CD4-positive, CD25-positive, alpha-beta regulatory T cell (primary cell): ENCODE data around the gene NEMF. TPM values are rescaled to one million over a fixed set of nuclear protein-coding genes. Genes with fewer than 3 reads are reported as not detected.

Source experiments
- ATAC-seq, 2 donors: fragments of 150-1000 bp; cut with Tn5 transposase; one replicate each; pipeline ENCODE4 v1.10.0; 2021; ENCODE audit warnings: low read depth in 2 of 2, moderate number of reproducible peaks in 2 of 2, moderate library complexity in 1 of 2
- DNase-seq, 3 donors: peaks; one replicate each; pipeline versions ENCODE4 v3.0.0 to v3.0.0-alpha.2; 2012 to 2022; ENCODE audit warnings: mixed read lengths in 1 of 3
- H3K27ac ChIP-seq: one replicate; pipeline ENCODE4 v1.7.0; 2013; ENCODE audit warnings: mild to moderate bottlenecking, low read length; ENCODE audit not compliant: insufficient read depth, poor library complexity, severe bottlenecking
- H3K27me3 ChIP-seq: one replicate; pipeline ENCODE4 v1.7.0; 2013; ENCODE audit warnings: low read length; ENCODE audit not compliant: control insufficient read depth, insufficient read depth
- H3K36me3 ChIP-seq: one replicate; pipeline ENCODE4 v1.7.0; 2013; ENCODE audit warnings: mild to moderate bottlenecking, low read length, moderate library complexity; ENCODE audit not compliant: control insufficient read depth, insufficient read depth
- H3K4me1 ChIP-seq: 2 replicates; pipeline ENCODE4 v1.7.0; 2013; ENCODE audit warnings: mild to moderate bottlenecking, low read length; ENCODE audit not compliant: insufficient read depth, control insufficient read depth, poor library complexity, severe bottlenecking
- H3K4me3 ChIP-seq: one replicate; pipeline ENCODE4 v1.7.0; 2013; ENCODE audit warnings: low read depth, mild to moderate bottlenecking, low read length, moderate library complexity
- H3K9me3 ChIP-seq, 2 experiments: 1 replicate in 1 of 2; 2 replicates in 1 of 2; pipeline ENCODE4 v1.7.0; 2013; ENCODE audit warnings: low read length in 2 of 2, mild to moderate bottlenecking in 1 of 2, moderate library complexity in 1 of 2; ENCODE audit not compliant: control insufficient read depth in 2 of 2
- H3K27ac Mint-ChIP-seq, 3 donors: one replicate each; pipeline ENCODE4 v1.8.0; 2020 to 2022; ENCODE audit warnings: mild to moderate bottlenecking in 3 of 3, mixed read lengths in 3 of 3, moderate library complexity in 2 of 3
- H3K27me3 Mint-ChIP-seq: one replicate; pipeline ENCODE4 v1.8.0; 2022; ENCODE audit warnings: mild to moderate bottlenecking, mixed read lengths
- H3K36me3 Mint-ChIP-seq: one replicate; pipeline ENCODE4 v1.8.0; 2020; ENCODE audit warnings: mixed read lengths
- H3K4me1 Mint-ChIP-seq, 4 donors: one replicate each; pipeline ENCODE4 v1.8.0; 2020 to 2022; ENCODE audit warnings: mixed read lengths in 4 of 4, mild to moderate bottlenecking in 1 of 4
- H3K4me3 Mint-ChIP-seq, 4 donors: one replicate each; pipeline ENCODE4 v1.8.0; 2020 to 2022; ENCODE audit warnings: mild to moderate bottlenecking in 4 of 4, mixed read lengths in 4 of 4, moderate library complexity in 3 of 4
- H3K9me3 Mint-ChIP-seq, 7 donors: one replicate each; pipeline ENCODE4 v1.8.0; 2020 to 2022; ENCODE audit warnings: mixed read lengths in 7 of 7, mild to moderate bottlenecking in 3 of 7, moderate library complexity in 2 of 7
- polyA plus RNA-seq, 4 donors: library from polyadenylated mRNA; unstranded; fragments of 300-500 nt; fragmentation: Illumina TruSeq; gene quantifications; one replicate each; pipeline ENCODE4 v1.2.3, GENCODE V29; 2021
- total RNA-seq: library from RNA; stranded (reverse); gene quantifications from one replicate; pipeline ENCODE4 v1.2.3, GENCODE V29; 2022

The NEMF gene, protein sequence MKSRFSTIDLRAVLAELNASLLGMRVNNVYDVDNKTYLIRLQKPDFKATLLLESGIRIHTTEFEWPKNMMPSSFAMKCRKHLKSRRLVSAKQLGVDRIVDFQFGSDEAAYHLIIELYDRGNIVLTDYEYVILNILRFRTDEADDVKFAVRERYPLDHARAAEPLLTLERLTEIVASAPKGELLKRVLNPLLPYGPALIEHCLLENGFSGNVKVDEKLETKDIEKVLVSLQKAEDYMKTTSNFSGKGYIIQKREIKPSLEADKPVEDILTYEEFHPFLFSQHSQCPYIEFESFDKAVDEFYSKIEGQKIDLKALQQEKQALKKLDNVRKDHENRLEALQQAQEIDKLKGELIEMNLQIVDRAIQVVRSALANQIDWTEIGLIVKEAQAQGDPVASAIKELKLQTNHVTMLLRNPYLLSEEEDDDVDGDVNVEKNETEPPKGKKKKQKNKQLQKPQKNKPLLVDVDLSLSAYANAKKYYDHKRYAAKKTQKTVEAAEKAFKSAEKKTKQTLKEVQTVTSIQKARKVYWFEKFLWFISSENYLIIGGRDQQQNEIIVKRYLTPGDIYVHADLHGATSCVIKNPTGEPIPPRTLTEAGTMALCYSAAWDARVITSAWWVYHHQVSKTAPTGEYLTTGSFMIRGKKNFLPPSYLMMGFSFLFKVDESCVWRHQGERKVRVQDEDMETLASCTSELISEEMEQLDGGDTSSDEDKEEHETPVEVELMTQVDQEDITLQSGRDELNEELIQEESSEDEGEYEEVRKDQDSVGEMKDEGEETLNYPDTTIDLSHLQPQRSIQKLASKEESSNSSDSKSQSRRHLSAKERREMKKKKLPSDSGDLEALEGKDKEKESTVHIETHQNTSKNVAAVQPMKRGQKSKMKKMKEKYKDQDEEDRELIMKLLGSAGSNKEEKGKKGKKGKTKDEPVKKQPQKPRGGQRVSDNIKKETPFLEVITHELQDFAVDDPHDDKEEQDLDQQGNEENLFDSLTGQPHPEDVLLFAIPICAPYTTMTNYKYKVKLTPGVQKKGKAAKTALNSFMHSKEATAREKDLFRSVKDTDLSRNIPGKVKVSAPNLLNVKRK
- 79.6 TPM for total RNA-seq
- 10 to 100 TPM; 32.6 to 40.5 (median 36.1) TPM for polyA plus RNA-seq

DNA sequence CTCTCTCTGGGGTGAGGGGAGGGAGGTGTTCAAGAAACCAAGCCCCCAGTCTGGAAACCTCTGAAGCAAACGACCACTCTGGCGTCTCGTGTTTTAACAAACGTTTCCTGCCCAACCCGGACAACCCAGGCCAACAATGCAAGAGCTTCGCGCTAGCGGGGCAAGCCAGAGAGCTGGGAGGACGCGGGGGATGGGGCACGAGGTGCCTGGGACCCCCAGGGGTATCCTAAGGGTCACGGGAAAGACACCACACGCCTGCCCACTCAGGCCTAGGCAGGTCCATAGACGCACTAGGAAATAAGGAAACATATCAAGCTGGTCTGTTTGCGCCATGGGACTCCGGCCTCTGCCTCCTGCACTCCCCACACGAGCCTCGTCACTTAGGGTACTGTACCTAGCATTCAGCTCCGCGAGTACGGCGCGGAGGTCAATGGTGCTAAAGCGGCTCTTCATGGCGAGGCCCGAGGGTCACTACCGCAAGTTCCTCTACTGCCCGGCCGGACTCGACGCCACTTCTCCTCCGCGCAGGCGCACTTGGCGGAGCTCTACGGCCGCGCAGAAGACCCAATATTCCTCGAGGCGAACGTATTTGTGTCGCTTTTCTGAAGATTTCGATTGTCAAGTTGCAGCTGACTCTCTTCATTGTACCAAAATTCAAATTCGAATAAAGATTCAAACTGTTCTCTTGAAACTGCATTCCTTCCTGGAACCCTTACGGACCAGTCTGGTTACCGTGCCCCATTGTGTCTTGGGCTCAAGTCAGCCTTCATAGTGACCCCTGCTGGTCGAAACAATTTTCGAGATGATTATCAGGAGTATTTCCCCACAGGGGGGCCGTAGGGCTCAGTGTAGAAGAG is at the start of gene NEMF:
NEMF (minus strand) TSS at position 488 of the 857 bp plus-strand sequence; CDS start at position 453, 35 bp downstream.
- Histone ChIP-seq H3K27me3 (no peaks in the 10 kb centered on the region), H3K9me3 (no peaks in the 10 kb centered on the region), H3K27ac (peak within 1 kb of the TSS; percentile 70), H3K4me3 (peak within 1 kb of the TSS; percentile 99), H3K4me1 (peaks cover 28% of the 10 kb centered on the region), H3K36me3 (peaks cover 14% of the 10 kb centered on the region)
- peaks cover 29 to 50% (median 41%) of the 10 kb centered on the region in 4 donors for H3K4me1 Mint-ChIP-seq
- H3K36me3 Mint-ChIP-seq: peaks cover 16% of the 10 kb centered on the region
- peaks cover 4% of the 10 kb centered on the region for H3K27me3 Mint-ChIP-seq
- no peaks in the 10 kb centered on the region for H3K9me3 Mint-ChIP-seq
- peak within 1 kb of the TSS; percentile 97 to 99 (median 98) for H3K27ac Mint-ChIP-seq
- peak within 1 kb of the TSS; percentile 96 to 99 (median 98) for H3K4me3 Mint-ChIP-seq
- DNase-seq: peak; percentile 70 to 91 (median 80)
- peak; percentile 77 to 80 for ATAC-seq

DNA sequence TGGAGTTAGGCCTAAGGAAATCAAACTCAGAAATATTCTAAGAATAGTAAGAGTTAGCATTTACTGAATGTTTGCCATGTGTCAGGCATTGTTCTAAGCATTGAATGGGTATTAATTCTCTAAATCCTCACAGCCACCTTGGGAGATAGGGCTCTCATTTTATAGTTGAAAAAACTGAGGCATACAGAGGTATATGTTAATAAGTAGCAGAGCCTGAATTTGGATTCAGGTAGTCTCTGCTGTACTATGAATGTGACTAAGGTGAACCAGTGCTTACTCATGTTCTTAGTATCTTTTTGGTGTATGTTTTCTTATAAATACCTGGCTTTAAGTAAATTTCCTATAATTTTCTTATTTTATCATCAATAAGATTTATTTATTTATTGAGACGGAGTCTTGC is 48.4 kb upstream of the NEMF start:
- Histone ChIP-seq H3K9me3 (no peaks in the 10 kb centered on the region), H3K27ac (no peak overlapping the region), H3K4me3 (no peak overlapping the region), H3K36me3 (no peaks in the 10 kb centered on the region), H3K4me1 (peaks cover 33% of the 10 kb centered on the region), H3K27me3 (no peaks in the 10 kb centered on the region)
- Mint-ChIP-seq H3K27ac (no peak overlapping the region), H3K4me3 (no peak overlapping the region), H3K27me3 (no peaks in the 10 kb centered on the region), H3K36me3 (peaks cover 9% of the 10 kb centered on the region), H3K9me3 (peaks cover 0 to 2% (median 0%) of the 10 kb centered on the region in 7 donors), H3K4me1 (peaks cover 23 to 43% (median 38%) of the 10 kb centered on the region in 4 donors)
- ATAC-seq: no peak
- no peak for DNase-seq

GRCh38 chr14:49898485-49898884 is 45.9 kb upstream of the NEMF start:
- DNase-seq (no peak), ATAC-seq (no peak)
- no peaks in the 10 kb centered on the region for H3K9me3 ChIP-seq
- H3K9me3 Mint-ChIP-seq: peaks cover 0 to 2% (median 0%) of the 10 kb centered on the region in 7 donors
- peak overlapping the region; percentile 69 to 100 (median 82) for H3K4me3 Mint-ChIP-seq
- H3K36me3 Mint-ChIP-seq: peaks cover 32% of the 10 kb centered on the region
- no peaks in the 10 kb centered on the region for H3K27me3 ChIP-seq
- peaks cover 23 to 45% (median 42%) of the 10 kb centered on the region in 4 donors for H3K4me1 Mint-ChIP-seq
- H3K27ac Mint-ChIP-seq: peak overlapping the region; percentile 73 to 84 (median 80)
- peak overlapping the region; percentile 98 for H3K27ac ChIP-seq
- peaks cover 33% of the 10 kb centered on the region for H3K4me1 ChIP-seq
- H3K4me3 ChIP-seq: peak overlapping the region; percentile 90
- H3K36me3 ChIP-seq: peaks cover 11% of the 10 kb centered on the region
- no peaks in the 10 kb centered on the region for H3K27me3 Mint-ChIP-seq

DNA sequence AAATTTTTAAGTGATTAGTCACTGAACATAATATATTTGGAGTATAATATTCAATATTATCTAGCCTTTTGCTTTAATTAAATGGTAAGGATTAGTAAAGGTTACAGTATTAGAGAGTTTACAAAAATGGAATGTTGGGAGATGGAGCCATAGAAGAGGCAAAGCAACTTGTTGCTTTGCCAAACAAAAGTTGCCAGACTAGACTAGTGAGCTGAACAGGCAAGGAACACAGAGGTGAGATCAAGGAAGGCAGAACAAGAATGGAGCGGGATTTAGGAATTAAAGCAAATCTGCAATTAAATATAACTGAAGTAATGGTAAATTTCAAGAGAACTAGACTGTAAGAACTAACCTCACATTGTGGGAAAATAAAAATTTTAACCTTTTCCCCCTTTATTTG is 45.4 kb upstream of the NEMF start:
- Mint-ChIP-seq H3K4me3 (peak overlapping the region; percentile 69 to 100 (median 82)), H3K27me3 (no peaks in the 10 kb centered on the region), H3K4me1 (peaks cover 23 to 45% (median 42%) of the 10 kb centered on the region in 4 donors), H3K36me3 (peaks cover 33% of the 10 kb centered on the region), H3K27ac (peak overlapping the region in 2 of 3 donors; percentile 73 to 80), H3K9me3 (peaks cover 0 to 2% (median 0%) of the 10 kb centered on the region in 7 donors)
- Histone ChIP-seq H3K36me3 (peaks cover 11% of the 10 kb centered on the region), H3K27ac (peak overlapping the region; percentile 98), H3K27me3 (no peaks in the 10 kb centered on the region), H3K4me1 (peaks cover 33% of the 10 kb centered on the region), H3K4me3 (peak overlapping the region; percentile 90), H3K9me3 (no peaks in the 10 kb centered on the region)
- DNase-seq (no peak), ATAC-seq (no peak)

GRCh38 chr14:49897414-49897813 is 44.8 kb upstream of the NEMF start:
- Histone ChIP-seq H3K4me3 (peak overlapping the region; percentile 90), H3K9me3 (no peaks in the 10 kb centered on the region), H3K4me1 (peaks cover 34% of the 10 kb centered on the region), H3K27me3 (no peaks in the 10 kb centered on the region), H3K36me3 (peaks cover 11% of the 10 kb centered on the region), H3K27ac (peak overlapping the region; percentile 98)
- Mint-ChIP-seq H3K27me3 (peaks cover 2% of the 10 kb centered on the region), H3K36me3 (peaks cover 33% of the 10 kb centered on the region), H3K27ac (peak overlapping the region; percentile 48 to 88 (median 86)), H3K4me3 (peak overlapping the region; percentile 76 to 100 (median 97)), H3K4me1 (peaks cover 23 to 47% (median 42%) of the 10 kb centered on the region in 4 donors), H3K9me3 (peaks cover 0 to 2% (median 0%) of the 10 kb centered on the region in 7 donors)
- DNase-seq: no peak
- ATAC-seq: no peak

DNA sequence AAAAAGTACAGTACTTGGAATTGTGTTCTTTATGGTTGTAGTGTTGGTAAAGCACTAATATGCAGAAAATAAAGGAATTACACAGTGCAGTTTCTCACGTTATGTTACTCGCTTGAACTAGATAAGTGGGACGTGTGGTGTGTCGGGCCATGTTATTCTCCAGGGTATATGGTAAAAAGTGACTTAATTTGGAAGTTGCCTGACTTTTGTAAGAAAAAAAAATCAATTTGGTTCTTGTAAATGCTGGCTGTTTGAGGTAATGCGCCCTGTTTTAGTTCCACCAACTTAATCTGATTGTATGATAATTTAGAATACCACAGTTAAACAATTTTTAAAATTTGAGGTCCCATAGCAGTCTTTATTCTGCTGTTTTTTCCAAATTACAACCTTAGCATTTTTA is 44.4 kb upstream of the NEMF start:
- no peaks in the 10 kb centered on the region for H3K27me3 ChIP-seq
- H3K27me3 Mint-ChIP-seq: peaks cover 6% of the 10 kb centered on the region
- H3K4me1 ChIP-seq: peaks cover 38% of the 10 kb centered on the region
- peak overlapping the region; percentile 76 to 100 (median 97) for H3K4me3 Mint-ChIP-seq
- peaks cover 22 to 48% (median 43%) of the 10 kb centered on the region in 4 donors for H3K4me1 Mint-ChIP-seq
- H3K36me3 ChIP-seq: peaks cover 11% of the 10 kb centered on the region
- peak overlapping the region; percentile 90 for H3K4me3 ChIP-seq
- DNase-seq: peak in 1 of 3 donors; percentile 35
- H3K36me3 Mint-ChIP-seq: peaks cover 32% of the 10 kb centered on the region
- no peaks in the 10 kb centered on the region for H3K9me3 ChIP-seq
- peak overlapping the region; percentile 48 to 88 (median 86) for H3K27ac Mint-ChIP-seq
- no peak for ATAC-seq
- H3K27ac ChIP-seq: peak overlapping the region; percentile 98
- H3K9me3 Mint-ChIP-seq: no peaks in the 10 kb centered on the region
